KOPT-K1 (cell line): ENCODE results near the gene AAMDC.

Experiments used
- H3K27ac ChIP-seq: fragments of 200-600 bp; sonication (generic); 2 replicates; pipeline ENCODE4 v1.5.1; 2016; ENCODE audit warnings: antibody characterized with exemption, mild to moderate bottlenecking, low read depth, low read length; ENCODE audit not compliant: poor library complexity, severe bottlenecking
- H3K36me3 ChIP-seq: fragments of 200-600 bp; sonication (generic); 2 replicates; pipeline ENCODE4 v1.5.1; 2017; ENCODE audit warnings: antibody characterized with exemption, mild to moderate bottlenecking, low read length, moderate library complexity; ENCODE audit not compliant: insufficient read depth
- H3K9me3 ChIP-seq: fragments of 200-600 bp; sonication (generic); 2 replicates; pipeline ENCODE4 v1.5.1; 2017; ENCODE audit warnings: antibody characterized with exemption, low read length, mild to moderate bottlenecking; ENCODE audit not compliant: insufficient read depth, poor library complexity, severe bottlenecking

The AAMDC gene

GRCh38 chr11:77820565-77821348 lies at the start of gene AAMDC, which contains the start of gene RSF1:
AAMDC (plus strand) TSS chr11:77821144; CDS start chr11:77842497, 21,353 bp downstream.
RSF1 (minus strand) TSS chr11:77820722; CDS start chr11:77820714, 8 bp downstream.
- H3K9me3 ChIP-seq, result no peaks in the 10 kb centered on the region

GRCh38 chr11:77775936-77776335 lies 45.0 kb upstream of the AAMDC start:
- Histone ChIP-seq H3K36me3 (peaks cover 11% of the 10 kb centered on the region; the same call in 1 of the 2 replicates), H3K9me3 (no peaks in the 10 kb centered on the region), H3K27ac (no peak overlapping the region)

More at GRCh38 chr11:77820565-77821348, at the start of gene AAMDC, which contains the start of gene RSF1:
- Histone ChIP-seq H3K36me3 (no peaks in the 10 kb centered on the region), H3K27ac (peak within 1 kb of the TSS; percentile 83)

GRCh38 chr11:77776455-77776854 lies 44.5 kb upstream of the AAMDC start:
- H3K36me3 ChIP-seq, result peaks cover 11% of the 10 kb centered on the region; the same call in 1 of the 2 replicates
- no peaks in the 10 kb centered on the region for H3K9me3 ChIP-seq
- H3K27ac ChIP-seq, result no peak overlapping the region

GRCh38 chr11:77778118-77778517 lies 42.8 kb upstream of the AAMDC start:
- no peaks in the 10 kb centered on the region for H3K9me3 ChIP-seq
- peaks cover 16% of the 10 kb centered on the region; the same call in 1 of the 2 replicates for H3K36me3 ChIP-seq
- no peak overlapping the region for H3K27ac ChIP-seq

GRCh38 chr11:77778549-77778948 lies 42.4 kb upstream of the AAMDC start:
- peaks cover 16% of the 10 kb centered on the region; the same call in 1 of the 2 replicates for H3K36me3 ChIP-seq
- no peak overlapping the region for H3K27ac ChIP-seq
- no peaks in the 10 kb centered on the region for H3K9me3 ChIP-seq

GRCh38 chr11:77779935-77780334 lies 41.0 kb upstream of the AAMDC start:
- Histone ChIP-seq H3K9me3 (no peaks in the 10 kb centered on the region), H3K27ac (no peak overlapping the region), H3K36me3 (peaks cover 16% of the 10 kb centered on the region; the same call in 1 of the 2 replicates)

GRCh38 chr11:77783025-77783424 lies 37.9 kb upstream of the AAMDC start:
- Histone ChIP-seq H3K27ac (no peak overlapping the region), H3K36me3 (peaks cover 5% of the 10 kb centered on the region; the same call in 1 of the 2 replicates), H3K9me3 (no peaks in the 10 kb centered on the region)

- peaks cover 5% of the 10 kb centered on the region; the same call in 1 of the 2 replicates for H3K36me3 ChIP-seq
Observed at GRCh38 chr11:77784572-77784971, 36.4 kb upstream of the AAMDC start.

GRCh38 chr11:77789061-77789730 lies 31.7 kb upstream of the AAMDC start:
- peaks cover 11% of the 10 kb centered on the region; the same call in 1 of the 2 replicates for H3K36me3 ChIP-seq
- no peak overlapping the region for H3K27ac ChIP-seq

More at GRCh38 chr11:77784572-77784971, 36.4 kb upstream of the AAMDC start:
- H3K9me3 ChIP-seq, result no peaks in the 10 kb centered on the region
- H3K27ac ChIP-seq, result no peak overlapping the region

GRCh38 chr11:77789731-77790476 lies 31.0 kb upstream of the AAMDC start:
- H3K36me3 ChIP-seq, result peaks cover 11% of the 10 kb centered on the region; the same call in 1 of the 2 replicates
- H3K27ac ChIP-seq, result no peak overlapping the region
- H3K9me3 ChIP-seq, result peaks cover 39% of the 10 kb centered on the region

More at GRCh38 chr11:77789061-77789730, 31.7 kb upstream of the AAMDC start:
- peaks cover 39% of the 10 kb centered on the region for H3K9me3 ChIP-seq

GRCh38 chr11:77791301-77791700 lies 29.6 kb upstream of the AAMDC start:
- Histone ChIP-seq H3K9me3 (peaks cover 39% of the 10 kb centered on the region), H3K36me3 (peaks cover 11% of the 10 kb centered on the region; the same call in 1 of the 2 replicates), H3K27ac (no peak overlapping the region)

GRCh38 chr11:77793972-77794371 lies 27.0 kb upstream of the AAMDC start:
- H3K9me3 ChIP-seq, result peaks cover 46% of the 10 kb centered on the region
- no peak overlapping the region for H3K27ac ChIP-seq
- peaks cover 18% of the 10 kb centered on the region; the same call in 1 of the 2 replicates for H3K36me3 ChIP-seq

- H3K36me3 ChIP-seq, result peaks cover 7% of the 10 kb centered on the region; the same call in 1 of the 2 replicates
- H3K27ac ChIP-seq, result no peak overlapping the region
- H3K9me3 ChIP-seq, result peaks cover 7% of the 10 kb centered on the region
Observed at GRCh38 chr11:77799338-77799737, 21.6 kb upstream of the AAMDC start.

GRCh38 chr11:77800449-77800848 lies 20.5 kb upstream of the AAMDC start:
- peaks cover 7% of the 10 kb centered on the region for H3K9me3 ChIP-seq
- peaks cover 14% of the 10 kb centered on the region for H3K36me3 ChIP-seq
- no peak overlapping the region for H3K27ac ChIP-seq
